GM19372 (cell line): Measurements from ENCODE around the gene BSN.

Experiments used
- ATAC-seq: cut with Tn5 transposase; IDR thresholded peaks from one replicate; pipeline ENCODE4 v1.9.1; 2021; ENCODE audit warnings: mild to moderate bottlenecking, low read depth, moderate library complexity; ENCODE audit not compliant: unreplicated experiment

Gene BSN

DNA sequence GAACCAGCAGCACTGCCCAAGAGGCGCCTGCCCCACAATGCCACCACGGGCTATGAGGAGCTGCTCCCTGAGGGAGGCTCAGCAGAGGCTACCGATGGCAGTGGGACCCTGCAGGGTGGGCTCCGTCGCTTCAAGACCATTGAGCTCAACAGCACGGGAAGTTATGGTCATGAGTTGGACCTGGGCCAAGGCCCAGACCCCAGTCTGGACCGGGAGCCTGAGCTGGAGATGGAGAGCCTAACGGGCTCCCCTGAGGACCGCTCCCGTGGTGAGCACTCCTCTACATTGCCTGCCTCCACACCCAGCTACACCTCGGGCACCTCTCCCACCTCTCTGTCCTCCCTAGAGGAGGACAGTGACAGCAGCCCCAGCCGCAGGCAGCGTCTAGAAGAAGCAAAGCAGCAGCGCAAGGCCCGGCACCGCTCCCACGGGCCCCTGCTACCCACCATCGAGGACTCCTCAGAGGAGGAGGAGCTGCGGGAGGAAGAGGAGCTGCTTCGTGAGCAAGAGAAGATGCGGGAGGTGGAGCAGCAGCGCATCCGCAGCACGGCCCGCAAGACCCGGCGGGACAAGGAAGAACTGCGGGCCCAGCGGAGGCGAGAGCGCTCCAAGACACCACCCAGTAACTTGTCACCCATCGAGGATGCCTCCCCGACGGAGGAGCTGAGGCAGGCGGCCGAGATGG lies 98.1 kb downstream of the BSN start:
- ATAC-seq = no peak

DNA sequence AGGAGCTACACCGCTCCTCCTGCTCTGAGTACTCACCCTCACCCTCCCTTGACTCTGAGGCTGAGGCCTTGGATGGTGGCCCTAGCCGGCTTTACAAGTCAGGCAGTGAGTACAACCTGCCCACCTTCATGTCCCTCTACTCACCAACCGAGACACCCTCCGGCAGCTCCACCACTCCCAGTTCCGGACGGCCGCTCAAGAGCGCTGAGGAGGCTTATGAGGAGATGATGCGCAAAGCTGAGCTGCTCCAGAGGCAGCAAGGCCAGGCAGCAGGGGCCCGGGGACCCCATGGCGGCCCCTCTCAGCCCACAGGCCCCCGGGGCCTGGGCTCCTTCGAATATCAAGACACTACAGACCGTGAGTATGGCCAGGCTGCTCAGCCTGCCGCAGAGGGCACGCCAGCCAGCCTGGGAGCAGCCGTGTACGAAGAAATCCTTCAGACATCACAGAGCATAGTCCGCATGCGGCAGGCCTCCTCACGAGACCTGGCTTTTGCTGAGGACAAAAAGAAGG lies 98.7 kb downstream of the BSN start:
- no peak for ATAC-seq

DNA sequence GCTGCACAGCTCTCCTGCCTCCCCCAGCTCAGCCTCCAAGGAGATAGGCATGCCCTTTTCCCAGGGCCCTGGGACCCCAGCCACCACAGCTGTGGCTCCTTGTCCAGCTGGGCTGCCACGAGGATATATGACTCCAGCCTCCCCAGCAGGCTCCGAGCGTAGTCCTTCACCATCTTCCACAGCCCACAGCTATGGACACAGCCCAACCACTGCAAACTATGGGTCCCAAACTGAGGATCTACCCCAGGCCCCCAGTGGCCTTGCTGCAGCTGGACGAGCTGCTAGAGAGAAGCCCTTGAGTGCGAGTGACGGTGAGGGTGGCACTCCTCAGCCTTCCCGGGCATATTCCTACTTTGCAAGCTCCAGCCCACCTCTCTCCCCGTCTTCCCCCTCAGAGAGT lies 99.3 kb downstream of the BSN start:
- ATAC-seq = no peak

DNA sequence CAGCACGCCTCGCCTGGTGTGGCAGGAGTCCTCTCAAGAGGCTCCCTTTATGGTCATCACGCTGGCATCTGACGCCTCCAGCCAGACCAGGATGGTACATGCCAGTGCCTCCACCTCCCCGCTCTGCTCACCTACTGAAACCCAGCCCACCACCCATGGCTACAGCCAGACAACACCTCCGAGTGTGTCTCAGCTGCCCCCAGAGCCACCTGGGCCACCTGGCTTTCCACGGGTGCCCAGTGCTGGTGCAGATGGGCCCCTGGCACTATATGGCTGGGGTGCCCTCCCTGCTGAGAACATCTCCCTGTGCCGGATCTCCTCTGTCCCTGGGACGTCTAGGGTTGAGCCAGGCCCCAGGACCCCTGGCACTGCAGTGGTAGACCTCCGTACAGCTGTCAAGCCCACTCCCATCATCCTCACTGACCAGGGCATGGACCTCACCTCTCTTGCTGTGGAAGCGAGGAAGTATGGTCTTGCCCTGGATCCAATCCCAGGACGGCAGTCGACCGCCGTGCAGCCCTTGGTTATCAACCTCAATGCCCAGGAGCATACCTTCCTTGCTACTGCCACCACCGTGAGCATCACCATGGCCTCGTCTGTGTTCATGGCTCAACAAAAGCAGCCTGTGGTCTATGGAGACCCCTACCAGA lies 100.0 kb downstream of the BSN start:
- no peak for ATAC-seq

DNA sequence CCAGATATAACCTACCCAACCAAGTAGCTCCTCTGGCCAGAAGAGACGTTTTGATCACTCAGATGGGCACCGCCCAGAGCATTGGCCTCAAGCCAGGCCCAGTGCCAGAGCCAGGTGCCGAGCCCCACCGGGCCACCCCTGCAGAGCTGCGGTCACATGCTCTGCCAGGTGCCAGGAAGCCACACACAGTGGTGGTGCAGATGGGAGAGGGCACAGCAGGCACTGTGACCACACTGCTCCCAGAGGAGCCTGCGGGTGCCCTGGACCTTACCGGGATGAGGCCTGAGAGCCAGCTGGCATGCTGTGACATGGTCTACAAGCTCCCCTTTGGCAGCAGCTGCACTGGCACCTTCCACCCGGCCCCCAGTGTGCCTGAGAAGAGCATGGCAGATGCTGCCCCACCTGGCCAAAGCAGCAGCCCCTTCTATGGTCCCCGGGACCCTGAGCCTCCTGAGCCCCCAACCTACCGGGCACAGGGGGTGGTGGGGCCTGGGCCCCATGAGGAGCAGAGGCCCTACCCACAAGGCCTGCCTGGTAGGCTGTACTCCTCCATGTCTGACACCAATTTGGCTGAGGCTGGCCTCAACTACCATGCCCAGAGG lies 100.8 kb downstream of the BSN start:
- ATAC-seq = no peak

DNA sequence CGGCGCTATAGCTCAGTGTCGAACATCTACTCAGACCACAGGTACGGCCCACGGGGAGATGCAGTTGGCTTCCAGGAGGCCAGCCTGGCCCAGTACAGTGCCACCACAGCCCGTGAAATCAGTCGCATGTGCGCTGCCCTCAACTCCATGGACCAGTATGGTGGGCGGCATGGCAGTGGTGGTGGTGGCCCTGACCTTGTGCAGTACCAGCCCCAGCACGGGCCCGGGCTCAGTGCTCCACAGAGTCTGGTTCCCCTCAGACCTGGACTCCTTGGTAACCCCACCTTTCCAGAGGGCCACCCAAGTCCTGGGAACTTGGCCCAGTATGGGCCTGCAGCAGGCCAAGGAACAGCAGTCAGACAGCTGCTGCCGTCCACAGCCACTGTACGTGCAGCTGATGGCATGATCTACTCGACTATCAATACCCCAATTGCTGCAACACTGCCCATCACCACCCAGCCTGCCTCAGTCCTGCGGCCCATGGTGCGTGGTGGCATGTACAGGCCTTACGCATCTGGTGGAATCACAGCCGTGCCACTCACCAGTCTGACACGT lies 101.5 kb downstream of the BSN start:
- ATAC-seq = no peak

DNA sequence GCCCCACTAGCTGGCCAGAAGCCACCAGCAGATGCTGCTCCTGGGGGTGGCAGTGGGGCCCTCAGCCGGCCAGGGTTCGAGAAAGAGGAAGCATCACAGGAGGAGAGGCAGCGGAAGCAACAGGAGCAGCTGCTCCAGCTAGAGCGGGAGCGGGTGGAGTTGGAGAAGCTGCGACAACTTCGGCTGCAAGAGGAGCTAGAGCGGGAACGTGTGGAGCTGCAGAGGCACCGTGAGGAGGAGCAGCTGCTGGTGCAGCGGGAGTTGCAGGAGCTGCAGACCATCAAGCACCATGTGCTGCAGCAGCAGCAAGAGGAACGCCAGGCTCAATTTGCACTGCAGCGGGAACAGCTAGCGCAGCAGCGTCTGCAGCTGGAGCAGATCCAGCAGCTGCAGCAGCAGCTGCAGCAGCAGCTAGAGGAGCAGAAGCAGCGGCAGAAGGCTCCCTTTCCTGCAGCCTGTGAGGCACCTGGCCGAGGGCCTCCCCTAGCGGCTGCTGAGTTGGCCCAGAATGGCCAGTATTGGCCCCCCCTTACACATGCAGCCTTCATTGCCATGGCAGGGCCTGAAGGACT lies 102.3 kb downstream of the BSN start:
- no peak for ATAC-seq

DNA sequence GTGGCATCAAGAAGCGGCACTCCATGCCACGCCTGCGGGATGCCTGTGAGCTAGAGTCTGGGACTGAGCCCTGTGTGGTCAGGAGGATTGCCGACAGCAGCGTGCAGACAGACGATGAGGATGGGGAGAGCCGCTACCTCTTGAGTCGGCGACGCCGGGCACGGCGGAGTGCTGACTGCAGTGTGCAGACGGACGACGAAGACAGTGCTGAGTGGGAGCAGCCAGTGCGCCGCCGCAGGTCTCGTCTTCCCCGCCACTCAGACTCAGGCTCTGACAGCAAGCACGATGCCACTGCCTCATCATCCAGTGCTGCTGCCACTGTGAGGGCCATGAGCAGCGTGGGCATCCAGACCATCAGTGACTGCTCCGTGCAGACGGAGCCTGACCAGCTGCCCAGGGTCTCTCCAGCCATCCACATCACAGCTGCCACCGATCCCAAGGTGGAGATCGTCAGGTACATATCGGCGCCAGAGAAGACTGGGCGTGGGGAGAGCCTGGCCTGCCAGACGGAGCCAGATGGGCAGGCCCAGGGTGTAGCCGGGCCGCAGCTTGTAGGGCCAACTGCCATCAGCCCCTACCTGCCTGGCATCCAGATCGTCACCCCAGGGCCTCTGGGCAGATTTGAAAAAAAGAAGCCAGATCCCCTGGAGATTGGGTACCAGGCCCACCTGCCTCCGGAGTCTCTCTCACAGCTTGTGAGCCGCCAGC lies 103.1 kb downstream of the BSN start:
- ATAC-seq = no peak

DNA sequence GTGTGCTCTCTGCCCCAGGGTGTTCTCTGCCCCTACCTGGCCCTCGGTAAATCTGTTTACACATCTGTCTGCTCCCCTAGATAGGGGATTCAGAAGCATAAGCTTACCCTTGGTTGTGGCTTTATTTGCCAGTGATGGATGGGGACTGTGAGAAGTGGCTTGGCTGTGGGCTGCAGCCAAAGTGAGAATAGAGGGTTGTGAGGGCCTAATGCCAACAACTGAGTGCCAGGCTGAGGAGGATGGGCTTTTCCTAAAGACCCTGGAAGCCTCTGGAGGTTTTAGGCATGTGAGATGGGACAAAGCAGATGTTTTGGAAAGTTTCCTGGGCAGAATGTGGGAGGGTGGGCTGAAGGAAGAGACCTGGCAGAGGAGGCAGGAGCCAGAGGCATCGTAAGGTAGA lies 104.4 kb downstream of the BSN start:
- ATAC-seq = no peak

DNA sequence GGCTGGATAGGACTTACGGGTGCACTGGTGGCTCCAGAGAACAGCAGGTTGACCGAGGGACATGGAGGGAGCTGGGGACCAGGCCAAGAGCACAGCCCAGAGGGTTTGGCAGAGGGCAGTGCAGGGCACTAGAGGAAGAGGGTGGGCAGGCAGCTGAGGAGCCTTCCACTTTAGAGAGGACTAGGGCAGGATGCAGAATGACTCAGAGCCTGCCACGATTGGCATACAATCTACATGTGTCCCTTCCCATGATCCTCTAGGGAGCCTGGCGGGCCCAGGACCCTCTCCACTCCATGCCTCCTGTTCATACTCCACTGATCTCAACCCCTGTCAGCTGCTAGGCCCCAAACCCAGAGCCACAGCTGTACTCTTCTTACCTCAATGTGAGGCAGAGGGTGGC lies 105.5 kb downstream of the BSN start:
- no peak for ATAC-seq

DNA sequence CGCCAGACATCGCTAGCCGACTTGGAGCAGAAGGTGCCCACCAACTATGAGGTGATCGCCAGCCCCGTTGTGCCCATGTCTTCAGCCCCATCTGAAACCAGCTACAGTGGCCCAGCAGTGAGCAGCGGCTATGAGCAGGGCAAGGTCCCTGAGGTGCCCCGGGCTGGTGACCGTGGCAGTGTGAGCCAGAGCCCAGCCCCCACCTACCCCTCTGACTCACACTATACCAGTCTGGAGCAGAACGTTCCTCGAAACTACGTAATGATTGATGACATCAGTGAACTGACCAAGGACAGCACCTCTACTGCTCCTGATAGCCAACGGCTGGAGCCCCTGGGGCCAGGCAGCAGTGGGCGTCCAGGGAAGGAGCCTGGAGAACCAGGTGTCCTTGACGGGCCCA lies 107.0 kb downstream of the BSN start:
- no peak for ATAC-seq

DNA sequence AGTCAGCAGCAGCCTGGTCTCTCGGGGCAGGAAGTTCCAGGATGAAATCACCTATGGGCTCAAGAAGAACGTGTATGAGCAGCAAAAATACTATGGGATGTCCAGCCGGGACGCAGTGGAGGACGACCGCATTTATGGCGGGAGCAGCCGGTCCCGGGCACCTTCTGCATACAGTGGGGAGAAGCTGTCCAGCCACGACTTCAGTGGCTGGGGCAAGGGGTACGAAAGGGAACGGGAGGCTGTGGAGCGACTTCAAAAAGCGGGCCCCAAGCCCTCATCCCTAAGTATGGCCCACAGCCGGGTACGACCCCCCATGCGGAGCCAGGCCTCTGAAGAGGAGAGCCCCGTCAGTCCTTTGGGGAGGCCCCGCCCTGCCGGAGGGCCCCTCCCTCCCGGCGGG lies 107.7 kb downstream of the BSN start:
- ATAC-seq = no peak

DNA sequence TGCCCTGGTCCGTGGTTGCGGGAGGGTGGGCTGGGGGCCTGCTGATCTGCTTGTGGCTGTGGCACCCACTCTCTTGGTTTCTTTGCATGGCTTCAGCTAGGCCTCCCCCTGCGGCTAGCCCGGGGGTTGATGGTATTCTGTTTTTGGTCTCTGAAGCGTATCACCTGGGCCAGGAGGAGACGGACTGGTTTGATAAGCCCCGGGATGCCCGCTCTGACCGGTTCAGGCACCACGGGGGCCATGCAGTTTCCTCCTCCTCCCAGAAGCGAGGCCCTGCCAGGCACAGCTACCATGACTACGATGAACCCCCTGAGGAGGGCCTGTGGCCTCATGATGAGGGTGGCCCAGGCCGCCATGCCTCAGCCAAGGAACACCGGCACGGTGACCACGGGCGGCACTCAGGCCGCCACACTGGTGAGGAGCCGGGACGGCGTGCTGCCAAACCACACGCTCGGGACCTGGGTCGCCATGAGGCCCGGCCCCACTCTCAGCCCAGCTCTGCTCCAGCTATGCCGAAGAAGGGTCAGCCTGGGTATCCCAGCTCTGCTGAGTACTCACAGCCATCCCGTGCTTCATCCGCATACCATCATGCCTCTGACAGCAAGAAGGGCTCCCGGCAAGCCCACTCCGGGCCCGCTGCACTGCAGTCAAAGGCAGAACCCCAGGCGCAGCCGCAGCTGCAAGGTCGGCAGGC lies 108.6 kb downstream of the BSN start:
- no peak for ATAC-seq

DNA sequence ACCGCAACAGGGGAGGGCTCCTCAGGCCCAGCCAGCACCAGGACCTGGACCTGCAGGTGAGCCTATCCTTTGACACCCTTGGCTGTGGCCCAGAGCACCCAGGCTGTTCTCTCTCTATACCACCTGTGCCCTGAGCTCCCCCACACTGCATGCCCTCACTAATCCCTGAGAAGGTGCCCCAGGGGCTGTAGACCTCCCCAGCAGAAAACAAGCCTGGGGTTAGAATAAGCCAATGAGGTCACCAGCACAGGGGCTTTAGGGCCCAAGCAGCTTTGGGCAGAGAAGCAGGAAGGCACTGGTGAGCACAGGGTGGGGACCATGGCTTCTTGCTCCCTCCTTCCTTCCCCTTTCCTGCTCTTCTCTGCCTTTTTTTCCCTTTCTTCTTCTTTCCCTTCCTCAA lies 109.6 kb downstream of the BSN start:
- ATAC-seq = no peak

DNA sequence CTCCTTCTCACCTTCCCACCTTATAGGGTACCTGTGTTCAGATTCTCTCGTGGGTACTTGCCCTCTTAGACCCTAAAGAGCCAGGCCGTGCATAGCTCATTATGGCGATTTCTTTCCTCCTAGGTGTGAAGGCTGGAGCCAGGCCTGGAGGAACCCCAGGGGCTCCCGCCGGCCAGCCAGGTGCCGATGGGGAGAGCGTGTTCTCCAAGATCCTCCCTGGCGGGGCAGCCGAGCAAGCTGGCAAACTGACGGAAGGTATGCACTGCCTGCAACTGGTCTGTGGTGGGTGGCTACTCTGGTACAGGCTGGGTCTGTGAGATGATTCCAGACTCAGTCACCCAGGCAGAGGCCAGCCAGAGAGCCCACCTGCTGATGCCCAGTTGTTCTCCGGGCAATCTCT lies 110.0 kb downstream of the BSN start:
- ATAC-seq = no peak

DNA sequence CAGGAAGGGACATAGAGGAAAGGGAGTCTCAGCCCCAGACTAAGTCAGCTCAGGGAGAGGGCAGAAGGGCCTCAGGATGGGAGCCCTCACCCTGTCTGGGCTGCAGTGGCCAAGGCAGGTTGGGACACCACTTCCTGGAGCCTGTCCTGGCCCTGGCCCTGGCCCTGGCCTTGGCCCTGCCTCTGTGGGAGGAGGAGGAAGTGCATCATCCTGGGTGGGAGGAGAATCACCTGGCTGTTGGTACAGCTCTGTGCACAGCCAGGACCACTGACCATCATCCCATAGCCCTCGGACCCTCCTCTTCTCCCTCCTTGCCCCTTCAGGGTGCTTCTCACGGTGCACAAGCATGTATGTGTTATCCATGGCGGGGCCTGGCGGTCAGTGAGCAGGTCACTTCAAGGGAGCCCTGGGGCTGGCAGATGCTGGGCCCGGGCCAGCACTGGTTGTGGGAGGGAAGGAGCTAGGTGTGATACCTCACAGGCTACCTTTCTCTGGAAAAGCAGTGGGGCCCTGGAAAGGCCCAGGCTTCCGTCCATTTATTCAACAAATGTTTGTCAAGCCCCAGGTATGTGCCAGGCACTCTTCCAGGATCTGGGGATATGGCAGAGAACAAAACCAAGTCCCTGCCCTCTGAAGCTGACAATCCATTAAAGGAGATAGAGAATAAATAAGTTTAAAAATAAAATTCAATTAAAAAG lies 111.7 kb downstream of the BSN start:
- ATAC-seq = no peak

DNA sequence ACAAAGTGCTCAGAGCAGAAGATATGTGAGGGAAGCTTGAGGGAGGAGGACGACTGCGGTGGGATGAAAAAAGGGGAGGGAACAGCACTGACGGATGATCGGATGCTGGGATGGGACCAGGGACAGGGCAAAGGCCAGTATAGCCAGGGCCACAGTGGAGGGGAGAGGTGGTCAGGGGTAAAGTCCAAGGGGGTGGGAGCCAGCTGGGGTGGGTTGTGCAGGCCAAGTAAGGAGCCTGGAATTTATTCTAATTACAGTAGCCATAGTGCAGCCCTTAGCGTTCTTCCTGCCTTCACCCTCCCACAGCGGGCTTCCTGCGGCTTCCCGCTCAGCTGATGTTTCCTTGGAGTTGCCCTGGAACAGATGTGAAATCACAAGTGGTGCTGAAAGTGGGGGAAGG lies 112.3 kb downstream of the BSN start:
- no peak for ATAC-seq

DNA sequence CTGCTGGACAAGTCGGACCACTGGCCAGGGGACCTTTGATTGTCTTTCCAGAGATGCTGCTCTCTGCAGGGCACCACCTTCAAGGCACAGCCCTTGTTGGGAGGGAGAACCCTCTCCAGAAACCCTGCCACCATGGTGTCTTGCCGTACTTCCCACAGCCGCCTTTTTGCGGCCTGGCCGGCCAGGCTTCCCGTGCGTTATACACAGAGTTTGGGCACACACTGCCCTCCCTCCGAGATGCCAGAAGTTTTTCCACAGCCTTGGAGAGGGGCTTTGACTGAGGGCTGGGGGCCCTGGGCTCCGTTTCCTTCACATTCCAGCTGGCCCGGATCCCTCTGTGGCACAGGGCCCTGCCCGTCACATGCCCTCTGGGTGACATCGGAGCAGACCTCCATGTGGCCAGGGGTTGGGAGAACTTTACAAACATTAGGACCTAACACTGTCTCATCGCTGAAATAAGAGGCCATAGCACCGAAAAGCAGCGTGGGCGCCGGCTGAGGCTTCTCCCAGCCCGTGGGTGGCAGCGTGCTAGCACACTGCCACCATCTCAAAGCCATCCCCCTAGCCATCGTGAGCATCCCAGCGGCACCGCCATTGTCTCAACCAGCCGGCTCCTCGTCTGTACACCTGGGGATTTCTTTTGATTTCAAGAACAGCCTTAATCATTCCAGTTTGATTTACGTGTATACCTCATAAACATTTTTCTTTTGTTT lies 113.6 kb downstream of the BSN start:
- ATAC-seq = no peak

DNA sequence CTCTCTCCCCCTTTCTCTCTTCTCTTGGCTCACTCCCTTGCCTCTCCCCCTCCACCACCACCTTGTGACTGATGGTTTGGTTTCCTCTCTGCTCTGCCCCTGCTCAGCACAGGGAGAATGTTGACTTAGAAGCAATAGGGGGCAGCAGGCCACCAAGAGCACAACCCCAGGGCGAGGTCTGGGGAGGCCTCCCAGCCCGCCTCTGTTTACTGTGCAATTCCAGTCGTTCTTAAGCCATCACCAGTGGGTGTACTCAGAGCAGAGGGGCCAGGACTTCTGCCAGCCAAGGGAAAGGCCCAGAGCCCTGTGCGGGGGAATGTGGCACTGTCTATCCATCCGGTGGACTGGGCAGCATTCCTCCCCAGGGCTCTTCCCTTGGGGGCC lies 114.1 kb downstream of the BSN start:
- ATAC-seq = no peak
